SK-N-SH treated with all-trans-retinoic acid at 6 μM for 48 hours (cell line): Measurements from ENCODE around the gene REXO4.

Experiments
- ARNTL ChIP-seq: fragments of 450-650 bp; formaldehyde crosslinking; IDR thresholded peaks from 2 replicates; pipeline ENCODE4 v1.5.0; 2020; ENCODE audit warnings: low read depth, mild to moderate bottlenecking, moderate library complexity, borderline replicate concordance
- CREB5 ChIP-seq: fragments of 250-450 bp; sonication (Bioruptor Pico); IDR thresholded peaks from 2 replicates; pipeline ENCODE4 v1.5.1; 2020; ENCODE audit warnings: low read depth, mild to moderate bottlenecking, moderate library complexity
- ESRRG ChIP-seq: fragments of 250-450 bp; sonication (Bioruptor Pico); IDR thresholded peaks from 2 replicates; pipeline ENCODE4 v1.6.1; 2021; ENCODE audit warnings: mild to moderate bottlenecking
- GLIS3 ChIP-seq: fragments of 250-450 bp; sonication (Bioruptor Pico); IDR thresholded peaks from 2 replicates; pipeline ENCODE4 v1.5.0; 2020; ENCODE audit warnings: mild to moderate bottlenecking, moderate library complexity
- OSR1 ChIP-seq: fragments of 250-450 bp; sonication (Bioruptor Pico); IDR thresholded peaks from 2 replicates; pipeline ENCODE4 v1.8.0; 2022; ENCODE audit warnings: moderate library complexity, mild to moderate bottlenecking, inconsistent platforms
- TCF4 ChIP-seq: fragments of 250-450 bp; sonication (Bioruptor Pico); IDR thresholded peaks from 2 replicates; pipeline ENCODE4 v1.8.0; 2021; ENCODE audit warnings: mild to moderate bottlenecking, moderate library complexity, borderline replicate concordance
- TSHZ2 ChIP-seq: fragments of 250-450 bp; sonication (Bioruptor Pico); IDR thresholded peaks from 2 replicates; pipeline ENCODE4 v1.5.0; 2020; ENCODE audit warnings: mild to moderate bottlenecking, moderate library complexity
- ZFP3 ChIP-seq: fragments of 250-450 bp; sonication (Bioruptor Pico); IDR thresholded peaks from 2 replicates; pipeline ENCODE4 v1.5.0; 2020; ENCODE audit warnings: mild to moderate bottlenecking, moderate library complexity
- ZFP30 ChIP-seq: fragments of 450-650 bp; formaldehyde crosslinking; IDR thresholded peaks from 2 replicates; pipeline ENCODE4 v1.5.0; 2022; ENCODE audit warnings: mild to moderate bottlenecking, moderate library complexity
- ZNF70 ChIP-seq: fragments of 450-650 bp; formaldehyde crosslinking; IDR thresholded peaks from 2 replicates; pipeline ENCODE4 v1.5.0; 2020; ENCODE audit warnings: mild to moderate bottlenecking, moderate library complexity

GRCh38 chr9:133455936-133456335, 38.1 kb upstream of the REXO4 start:
- TF ChIP-seq ARNTL (CRISPR knock-in tag) (no peak), ZNF70 (CRISPR knock-in tag) (no peak), GLIS3 (no peak), ZFP30 (CRISPR knock-in tag) (no peak), ZFP3 (CRISPR knock-in tag) (no peak), ESRRG (CRISPR knock-in tag) (no peak), OSR1 (CRISPR knock-in tag) (no peak), TCF4 (CRISPR knock-in tag) (no peak), TSHZ2 (CRISPR knock-in tag) (no peak), CREB5 (CRISPR knock-in tag) (no peak)
